GM12878 (cell line): ENCODE results near the gene ZNF304. TPM values are rescaled to one million over a fixed set of nuclear protein-coding genes. Genes with fewer than 3 reads are reported as not detected.

ENCODE experiments used
- ATAC-seq: fragments of 200-7000 bp; cut with Tn5 transposase; 3 replicates; pipeline ENCODE4 v1.9.1; 2020; ENCODE audit warnings: mild to moderate bottlenecking, moderate library complexity
- BruUV-seq: library from RNA; stranded (reverse); fragments of 400-500 nt; replicated peaks from 2 replicates; lab custom pipeline; 2021; lab: Mats Ljungman, UMichigan
- CTCF ChIA-PET: fragments of 300-600 bp; sonication (Branson Sonifier 250); formaldehyde crosslinking; extraction: SDS; loops from one replicate; lab custom pipeline; 2021; ENCODE audit warnings: inconsistent platforms; lab: Yijun Ruan, JAX
- POLR2A ChIA-PET: fragments of 350-600 bp; formaldehyde crosslinking; extraction: SDS; loops from one replicate; lab custom pipeline; 2021; ENCODE audit warnings: inconsistent platforms; lab: Charles Lee
- RAD21 ChIA-PET: fragments of 300-600 bp; sonication (Branson Sonifier 250); formaldehyde crosslinking; loops from one replicate; lab custom pipeline; 2023; ENCODE audit warnings: antibody characterized with exemption; ENCODE audit not compliant: unreplicated experiment; lab: Charles Lee
- SMC1A ChIA-PET: fragments of 300-600 bp; sonication (Branson Sonifier 250); formaldehyde crosslinking; loops from one replicate; lab custom pipeline; 2023; ENCODE audit not compliant: unreplicated experiment, uncharacterized antibody; lab: Charles Lee
- DNase-seq: peaks from one replicate; pipeline ENCODE4 v3.0.0-alpha.2; 2011; ENCODE audit warnings: low read depth, low spot score
- FAIRE-seq: peaks from 3 replicates; lab custom pipeline; 2011; peaks lifted over from hg19 to GRCh38; lab: Jason Lieb, UNC
- H2AFZ ChIP-seq: 2 replicates; pipeline ENCODE4 v1.6.0; 2011; ENCODE audit warnings: low read depth, low read length, control low read depth; ENCODE audit not compliant: control insufficient read depth
- H3K27ac ChIP-seq: 2 replicates; pipeline ENCODE4 v1.5.1; 2011; ENCODE audit warnings: control low read depth; ENCODE audit not compliant: control insufficient read depth, insufficient read depth
- H3K27me3 ChIP-seq, 2 experiments: replicated peaks in 1 of 2; 2 replicates each; pipeline versions ENCODE4 v1.6.0 to v1.6.1; 2011; ENCODE audit warnings: low read length in 1 of 2; ENCODE audit not compliant: control insufficient read depth in 2 of 2, insufficient read depth in 2 of 2
- H3K36me3 ChIP-seq, 2 experiments: 2 replicates each; pipeline ENCODE4 v1.5.1; 2011; ENCODE audit warnings: low read length in 1 of 2; ENCODE audit not compliant: control insufficient read depth in 2 of 2, insufficient read depth in 2 of 2
- H3K4me1 ChIP-seq: 2 replicates; pipeline ENCODE4 v1.6.1; 2011; ENCODE audit warnings: mild to moderate bottlenecking, low read length, moderate library complexity, mixed read lengths; ENCODE audit not compliant: control insufficient read depth, insufficient read depth
- H3K4me2 ChIP-seq: 2 replicates; pipeline ENCODE4 v1.6.0; 2011; ENCODE audit warnings: control low read depth; ENCODE audit not compliant: control insufficient read depth, insufficient read depth
- H3K4me3 ChIP-seq: fragments of 200-600 bp; sonication (generic); 2 replicates; pipeline ENCODE4 v1.5.1; 2016
- H3K79me2 ChIP-seq: 2 replicates; pipeline ENCODE4 v1.6.0; 2011; ENCODE audit warnings: low read length; ENCODE audit not compliant: control insufficient read depth, insufficient read depth
- H3K9ac ChIP-seq: 2 replicates; pipeline ENCODE4 v1.8.0; 2011; ENCODE audit warnings: low read length, control low read depth, mixed read lengths; ENCODE audit not compliant: control insufficient read depth, insufficient read depth
- H3K9me3 ChIP-seq: replicated peaks from 3 replicates; pipeline ENCODE4 v1.5.1; 2011; ENCODE audit warnings: mild to moderate bottlenecking, low read length; ENCODE audit not compliant: control insufficient read depth, insufficient read depth
- H4K20me1 ChIP-seq: 2 replicates; pipeline ENCODE4 v1.6.0; 2011; ENCODE audit not compliant: control insufficient read depth, insufficient read depth
- ASH2L ChIP-seq: fragments of 300-600, 200-600 bp; sonication (generic); IDR thresholded peaks from 2 replicates; pipeline ENCODE4 v1.6.1; 2017; ENCODE audit warnings: low read depth, mild to moderate bottlenecking, borderline replicate concordance
- BCL11A ChIP-seq: IDR thresholded peaks from 2 replicates; pipeline ENCODE4 v1.6.1; 2011; ENCODE audit warnings: low read depth, low read length
- CBFB ChIP-seq: IDR thresholded peaks from 2 replicates; pipeline ENCODE4 v1.6.1; 2016; ENCODE audit warnings: antibody characterized with exemption, low read depth
- CBX5 ChIP-seq: sonication (generic); IDR thresholded peaks from 2 replicates; pipeline ENCODE4 v1.6.1; 2016; ENCODE audit warnings: low read depth, moderate library complexity, mild to moderate bottlenecking, inconsistent platforms
- EP300 ChIP-seq, 2 experiments: fragments of 150-350 bp in 1 of 2; IDR thresholded peaks; 2 replicates each; pipeline ENCODE4 v1.6.1; 2011 to 2012; ENCODE audit warnings: low read depth in 2 of 2, low read length in 2 of 2, borderline replicate concordance in 1 of 2, improper control_type of control experiment in 1 of 2, inconsistent platforms in 1 of 2; ENCODE audit not compliant: control insufficient read depth in 1 of 2
- EZH2 ChIP-seq: IDR thresholded peaks from 2 replicates; pipeline ENCODE4 v1.6.1; 2012; ENCODE audit warnings: low read depth, mild to moderate bottlenecking, control low read depth, inconsistent platforms, low read length, borderline replicate concordance; ENCODE audit not compliant: control insufficient read depth
- IRF4 ChIP-seq: IDR thresholded peaks from 2 replicates; pipeline ENCODE4 v1.6.1; 2011; ENCODE audit warnings: low read depth, low read length
- KLF5 ChIP-seq: fragments of 450-650 bp; IDR thresholded peaks from 2 replicates; pipeline ENCODE4 v1.6.1; 2014; ENCODE audit warnings: mild to moderate bottlenecking; ENCODE audit not compliant: partially characterized antibody
- MTA3 ChIP-seq: IDR thresholded peaks from 2 replicates; pipeline ENCODE4 v1.6.1; 2012; ENCODE audit warnings: low read length, inconsistent platforms, borderline replicate concordance
- WGBS: methylation state at CpG from one replicate; pipeline ENCODE4 v1.1.6; 2016; ENCODE audit warnings: low lambda C conversion rate; ENCODE audit not compliant: insufficient replicate concordance, insufficient coverage; ENCODE audit errors: missing lambda C conversion rate; 5-methylcytosine and 5-hydroxymethylcytosine counted together
- in situ Hi-C: fragments of 300-500 bp; cut with MboI; formaldehyde crosslinking; loops from 9 replicates; pipeline ENCODE4 v1.14.3; 2018; ENCODE audit warnings: mixed read lengths
- intact Hi-C: fragments of 100-400 bp; cut with micrococcal nuclease; formaldehyde crosslinking; loops from one replicate; pipeline ENCODE4 v1.14.2; 2022; ENCODE audit not compliant: unreplicated experiment
- polyA plus RNA-seq, 11 experiments: library from polyadenylated mRNA; depleted of rRNA in 4 of 11; unstranded in 6 of 11; stranded (reverse) in 5 of 11; fragments of >200 nt; fragmentation: Nextera tagmentation in 4 of 11; fragmentation: Illumina TruSeq in 1 of 11; extraction: Ambion mirVana in 4 of 11; extraction: Trizol in 1 of 11; gene quantifications; 1 replicate in 1 of 11; 2 replicates in 10 of 11; pipeline versions ENCODE4 v1.2.1 to v1.2.3, GENCODE V29; 2011 to 2016; ENCODE audit warnings: inconsistent platforms in 2 of 11, missing spikeins in 2 of 11, low read depth in 1 of 11
- total RNA-seq, 4 experiments: library from RNA; depleted of rRNA in 3 of 4; stranded (reverse); fragments of >200 nt in 3 of 4; fragmentation: Illumina TruSeq in 1 of 4; extraction: Trizol in 1 of 4; gene quantifications; 2 replicates each; pipeline versions ENCODE4 v1.2.1 to v1.2.3, GENCODE V29; 2013 to 2021
- TF ChIP-seq, protein P1 (sequence below): fragments of 450-650 bp; IDR thresholded peaks from 2 replicates; pipeline ENCODE4 v1.6.1; 2017; ENCODE audit warnings: mild to moderate bottlenecking, moderate library complexity
- TF ChIP-seq, protein P2 (sequence below): fragments of 450-650 bp; IDR thresholded peaks from 2 replicates; pipeline ENCODE4 v1.6.1; 2017; ENCODE audit warnings: low read depth, mild to moderate bottlenecking, moderate library complexity
- TF ChIP-seq, protein P3 (sequence below): IDR thresholded peaks from 2 replicates; pipeline ENCODE4 v1.6.1; 2011; ENCODE audit warnings: borderline replicate concordance, low read depth, mild to moderate bottlenecking, moderate library complexity, mixed read lengths, low read length; ENCODE audit not compliant: insufficient read depth; ENCODE audit errors: extremely low read length
- TF ChIP-seq, protein P4 (sequence below): fragments of 450-650 bp; IDR thresholded peaks from 2 replicates; pipeline ENCODE4 v1.6.1; 2017; ENCODE audit warnings: mild to moderate bottlenecking, low read depth, inconsistent platforms; ENCODE audit not compliant: poor library complexity, severe bottlenecking

ZNF304 gene
- total and polyA plus RNA-seq, 10 of the 15 experiments (the other 5 are each of a cell fraction or from before 2014, with no cell fraction given) = 1.1 to 11.6 (median 6.9) TPM

DNA sequence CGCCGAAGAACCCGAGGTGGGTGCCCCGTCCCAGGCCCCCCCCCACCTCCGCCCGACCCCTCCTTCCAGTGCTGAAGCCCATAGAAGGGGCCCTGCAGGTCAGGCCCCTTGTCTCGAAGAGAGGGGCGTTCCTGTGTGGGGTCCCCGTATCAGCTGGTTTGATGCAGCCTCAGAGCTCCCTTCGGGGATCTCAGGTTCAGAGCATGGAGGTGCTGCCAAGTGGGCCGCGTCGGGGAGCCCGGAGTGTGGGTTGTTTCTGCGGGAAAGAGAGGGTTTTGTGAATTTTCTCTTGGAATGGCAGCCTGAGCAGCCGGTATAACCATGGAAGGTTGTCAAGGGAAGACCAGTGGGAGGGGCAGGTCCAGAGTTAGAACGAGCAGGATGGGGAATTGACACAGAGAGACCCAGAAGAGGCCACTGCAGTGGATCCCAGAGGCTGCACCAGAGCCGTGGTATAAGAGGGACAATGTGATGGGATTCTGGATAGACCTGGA, 12.7 kb downstream of the ZNF304 start (continued):
- TF ChIP-seq, protein P1, sequence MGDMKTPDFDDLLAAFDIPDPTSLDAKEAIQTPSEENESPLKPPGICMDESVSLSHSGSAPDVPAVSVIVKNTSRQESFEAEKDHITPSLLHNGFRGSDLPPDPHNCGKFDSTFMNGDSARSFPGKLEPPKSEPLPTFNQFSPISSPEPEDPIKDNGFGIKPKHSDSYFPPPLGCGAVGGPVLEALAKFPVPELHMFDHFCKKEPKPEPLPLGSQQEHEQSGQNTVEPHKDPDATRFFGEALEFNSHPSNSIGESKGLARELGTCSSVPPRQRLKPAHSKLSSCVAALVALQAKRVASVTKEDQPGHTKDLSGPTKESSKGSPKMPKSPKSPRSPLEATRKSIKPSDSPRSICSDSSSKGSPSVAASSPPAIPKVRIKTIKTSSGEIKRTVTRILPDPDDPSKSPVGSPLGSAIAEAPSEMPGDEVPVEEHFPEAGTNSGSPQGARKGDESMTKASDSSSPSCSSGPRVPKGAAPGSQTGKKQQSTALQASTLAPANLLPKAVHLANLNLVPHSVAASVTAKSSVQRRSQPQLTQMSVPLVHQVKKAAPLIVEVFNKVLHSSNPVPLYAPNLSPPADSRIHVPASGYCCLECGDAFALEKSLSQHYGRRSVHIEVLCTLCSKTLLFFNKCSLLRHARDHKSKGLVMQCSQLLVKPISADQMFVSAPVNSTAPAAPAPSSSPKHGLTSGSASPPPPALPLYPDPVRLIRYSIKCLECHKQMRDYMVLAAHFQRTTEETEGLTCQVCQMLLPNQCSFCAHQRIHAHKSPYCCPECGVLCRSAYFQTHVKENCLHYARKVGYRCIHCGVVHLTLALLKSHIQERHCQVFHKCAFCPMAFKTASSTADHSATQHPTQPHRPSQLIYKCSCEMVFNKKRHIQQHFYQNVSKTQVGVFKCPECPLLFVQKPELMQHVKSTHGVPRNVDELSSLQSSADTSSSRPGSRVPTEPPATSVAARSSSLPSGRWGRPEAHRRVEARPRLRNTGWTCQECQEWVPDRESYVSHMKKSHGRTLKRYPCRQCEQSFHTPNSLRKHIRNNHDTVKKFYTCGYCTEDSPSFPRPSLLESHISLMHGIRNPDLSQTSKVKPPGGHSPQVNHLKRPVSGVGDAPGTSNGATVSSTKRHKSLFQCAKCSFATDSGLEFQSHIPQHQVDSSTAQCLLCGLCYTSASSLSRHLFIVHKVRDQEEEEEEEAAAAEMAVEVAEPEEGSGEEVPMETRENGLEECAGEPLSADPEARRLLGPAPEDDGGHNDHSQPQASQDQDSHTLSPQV = no peak
- no peak for TF ChIP-seq BCL11A
- TF ChIP-seq EZH2 = no peak
- no peak for TF ChIP-seq EP300 (IDR thresholded peaks at IDR 0.05; ENCODE audit: borderline replicate concordance in 1 of 2, control insufficient read depth in 1 of 2, low read depth in 2 of 2, low read length in 2 of 2)
- no peak for TF ChIP-seq ASH2L
- TF ChIP-seq CBFB = no peak

GRCh38 chr19:57366776-57367175, 15.7 kb downstream of the ZNF304 start:
- Histone ChIP-seq H3K79me2 (peaks cover 5% of the 10 kb centered on the region), H3K9ac (no peak overlapping the region), H3K9me3 (no peaks in the 10 kb centered on the region; the same call in 2 of the 3 replicates), H2AFZ (no peak overlapping the region), H3K4me1 (no peaks in the 10 kb centered on the region), H4K20me1 (no peaks in the 10 kb centered on the region), H3K4me2 (no peak overlapping the region), H3K4me3 (no peak overlapping the region), H3K36me3 (no peaks in the 10 kb centered on the region; a peak in 1 of 4 replicates), H3K27me3 (no peaks in the 10 kb centered on the region), H3K27ac (no peak overlapping the region)
- FAIRE-seq (no peak), ATAC-seq (no peak), DNase-seq (no peak)
- SMC1A ChIA-PET = no interaction called here
- BruUV-seq = no TSS peak
- POLR2A ChIA-PET = interaction anchor here (0.6 kb wide), 2 partner anchors 23 to 29 kb away, joined by 5 to 6 read pairs; partner anchors contain the start of gene ZNF548
- RAD21 ChIA-PET = interaction anchor here (0.6 kb wide), 1 partner anchor 230 kb away, joined by 4 read pairs; no protein-coding TSS in a partner anchor
- CTCF ChIA-PET = no interaction called here
- 95% methylated on average over 2 of the region's 2 CpGs for WGBS
- in situ Hi-C loops (no loop called here), intact Hi-C loops (no loop called here)
- TF ChIP-seq IRF4 (no peak), KLF5 (no peak), MTA3 (no peak), CBX5 (no peak)
- TF ChIP-seq, protein P2, sequence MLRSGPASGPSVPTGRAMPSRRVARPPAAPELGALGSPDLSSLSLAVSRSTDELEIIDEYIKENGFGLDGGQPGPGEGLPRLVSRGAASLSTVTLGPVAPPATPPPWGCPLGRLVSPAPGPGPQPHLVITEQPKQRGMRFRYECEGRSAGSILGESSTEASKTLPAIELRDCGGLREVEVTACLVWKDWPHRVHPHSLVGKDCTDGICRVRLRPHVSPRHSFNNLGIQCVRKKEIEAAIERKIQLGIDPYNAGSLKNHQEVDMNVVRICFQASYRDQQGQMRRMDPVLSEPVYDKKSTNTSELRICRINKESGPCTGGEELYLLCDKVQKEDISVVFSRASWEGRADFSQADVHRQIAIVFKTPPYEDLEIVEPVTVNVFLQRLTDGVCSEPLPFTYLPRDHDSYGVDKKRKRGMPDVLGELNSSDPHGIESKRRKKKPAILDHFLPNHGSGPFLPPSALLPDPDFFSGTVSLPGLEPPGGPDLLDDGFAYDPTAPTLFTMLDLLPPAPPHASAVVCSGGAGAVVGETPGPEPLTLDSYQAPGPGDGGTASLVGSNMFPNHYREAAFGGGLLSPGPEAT = no peak
- TF ChIP-seq, protein P3, sequence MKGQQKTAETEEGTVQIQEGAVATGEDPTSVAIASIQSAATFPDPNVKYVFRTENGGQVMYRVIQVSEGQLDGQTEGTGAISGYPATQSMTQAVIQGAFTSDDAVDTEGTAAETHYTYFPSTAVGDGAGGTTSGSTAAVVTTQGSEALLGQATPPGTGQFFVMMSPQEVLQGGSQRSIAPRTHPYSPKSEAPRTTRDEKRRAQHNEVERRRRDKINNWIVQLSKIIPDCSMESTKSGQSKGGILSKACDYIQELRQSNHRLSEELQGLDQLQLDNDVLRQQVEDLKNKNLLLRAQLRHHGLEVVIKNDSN = no peak
- TF ChIP-seq, protein P4, sequence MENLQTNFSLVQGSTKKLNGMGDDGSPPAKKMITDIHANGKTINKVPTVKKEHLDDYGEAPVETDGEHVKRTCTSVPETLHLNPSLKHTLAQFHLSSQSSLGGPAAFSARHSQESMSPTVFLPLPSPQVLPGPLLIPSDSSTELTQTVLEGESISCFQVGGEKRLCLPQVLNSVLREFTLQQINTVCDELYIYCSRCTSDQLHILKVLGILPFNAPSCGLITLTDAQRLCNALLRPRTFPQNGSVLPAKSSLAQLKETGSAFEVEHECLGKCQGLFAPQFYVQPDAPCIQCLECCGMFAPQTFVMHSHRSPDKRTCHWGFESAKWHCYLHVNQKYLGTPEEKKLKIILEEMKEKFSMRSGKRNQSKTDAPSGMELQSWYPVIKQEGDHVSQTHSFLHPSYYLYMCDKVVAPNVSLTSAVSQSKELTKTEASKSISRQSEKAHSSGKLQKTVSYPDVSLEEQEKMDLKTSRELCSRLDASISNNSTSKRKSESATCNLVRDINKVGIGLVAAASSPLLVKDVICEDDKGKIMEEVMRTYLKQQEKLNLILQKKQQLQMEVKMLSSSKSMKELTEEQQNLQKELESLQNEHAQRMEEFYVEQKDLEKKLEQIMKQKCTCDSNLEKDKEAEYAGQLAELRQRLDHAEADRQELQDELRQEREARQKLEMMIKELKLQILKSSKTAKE = no peak
